ENCODE data around the gene GUF1. TPM values are rescaled to one million over a fixed set of nuclear protein-coding genes. Genes with fewer than 3 reads are reported as not detected.

Gene GUF1
- total RNA-seq, result 12.2 and 15.3 TPM in 2 replicates

GRCh38 chr4:44678094-44679041 is at the start of gene GUF1:
Gene GUF1, plus strand, starts transcription at chr4:44678420. Its CDS starts 203 bp downstream, at chr4:44678623.

GRCh38 chr4:44651425-44651824 is 26.8 kb upstream of the GUF1 start, which contains the start of gene YIPF7:
Gene YIPF7, minus strand, starts transcription at chr4:44651625. Its CDS starts 1,525 bp downstream, at chr4:44650100.

GRCh38 chr4:44726038-44726871 is 48.0 kb downstream of the GUF1 start, which contains the start of gene GNPDA2:
Gene GNPDA2, minus strand, starts transcription at chr4:44726556. Its CDS starts 4,349 bp downstream, at chr4:44722207.

Other genes with a start within 250 kb of the GUF1 start
- under 0.01 and 0.15 TPM in 2 replicates for gene KCTD8, start 229.6 kb upstream of the GUF1 start, total RNA-seq
- not detected in 2 replicates for gene YIPF7, start 26.8 kb upstream of the GUF1 start, total RNA-seq
- gene GNPDA2, start 48.1 kb downstream of the GUF1 start, total RNA-seq, result 19.7 and 36.8 TPM in 2 replicates

Data from smooth muscle cell of trachea (primary cell).